ENCODE measurements around the gene ITGB7. TPM values are rescaled to one million over a fixed set of nuclear protein-coding genes. Genes with fewer than 3 reads are reported as not detected.

ITGB7 gene
- total and polyA plus RNA-seq, 9 of the 15 experiments (the other 6 are each of a cell fraction or from before 2014, with no cell fraction given): 0.06 to 2.0 (median 0.67) TPM

DNA sequence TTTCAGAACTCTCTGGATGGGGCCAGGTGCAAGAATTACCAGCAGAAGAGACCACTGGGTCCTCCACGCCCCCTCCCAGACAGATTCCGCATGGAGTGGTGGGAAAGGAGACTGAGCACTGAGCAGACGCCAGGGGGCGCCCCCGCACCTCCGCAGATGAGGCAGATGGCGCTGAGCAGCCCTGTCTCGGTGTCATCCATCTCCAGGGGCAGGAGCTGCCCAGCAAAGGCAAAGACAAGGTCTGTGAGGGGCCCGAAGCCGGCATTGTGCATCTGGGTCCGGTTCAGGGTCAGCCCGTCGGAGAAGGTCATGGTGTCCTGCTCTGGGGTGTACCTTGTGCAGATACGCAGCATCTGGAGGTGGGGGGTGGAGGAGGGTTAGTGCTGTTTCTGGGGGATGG, 6.3 kb upstream of the ITGB7 start (continued):
- 0 out of 4 replicates have a peak, but pooled peaks of 1 of the 2 experiments have one; percentile 15 for TF ChIP-seq SIX5 (IDR thresholded peaks at IDR 0.05; ENCODE audit: borderline replicate concordance in 1 of 2, insufficient read depth in 1 of 2, low read depth in 1 of 2, low read length in 2 of 2)
- no peak for TF ChIP-seq L3MBTL2 (IDR thresholded peaks at IDR 0.05)
- no peak for TF ChIP-seq PCBP2 (IDR thresholded peaks at IDR 0.05; ENCODE audit: low read depth, low read length, poor library complexity, severe bottlenecking)
- TF ChIP-seq HDAC2 (IDR thresholded peaks at IDR 0.05): no peak
- peak; percentile 37 for TF ChIP-seq HNRNPLL (IDR thresholded peaks at IDR 0.05; ENCODE audit: low read depth, low read length, poor library complexity, severe bottlenecking)
- TF ChIP-seq MAZ (CRISPR knock-in tag; conservative IDR thresholded peaks at IDR 0.05 in 1 of 2, IDR thresholded peaks at IDR 0.05 in 1 of 2): peak; percentile 60 to 67; a peak in 3 of 4 replicates
- TF ChIP-seq ZNF140 (CRISPR knock-in tag; IDR thresholded peaks at IDR 0.05): no peak
- no peak for TF ChIP-seq THRA (IDR thresholded peaks at IDR 0.05)
- TF ChIP-seq ZNF609 (CRISPR knock-in tag; IDR thresholded peaks at IDR 0.05; ENCODE audit: borderline replicate concordance): no peak
- no peak for TF ChIP-seq MAFG (tag; conservative IDR thresholded peaks at IDR 0.05)
- TF ChIP-seq HNRNPH1 (optimal IDR thresholded peaks at IDR 0.05; ENCODE audit: low read depth, low read length): no peak
- no peak for TF ChIP-seq SPI1 (IDR thresholded peaks at IDR 0.05; ENCODE audit: borderline replicate concordance, low read depth, low read length)
- 0 out of 2 replicates have a peak, but pooled peaks have one; percentile 15 for TF ChIP-seq ETV1 (tag; conservative IDR thresholded peaks at IDR 0.05; ENCODE audit: low read depth)
- no peak for TF ChIP-seq CBX8 (IDR thresholded peaks at IDR 0.05; ENCODE audit: borderline replicate concordance, extremely low read depth, low read depth, low read length, poor library complexity, severe bottlenecking)
- TF ChIP-seq, protein P1, sequence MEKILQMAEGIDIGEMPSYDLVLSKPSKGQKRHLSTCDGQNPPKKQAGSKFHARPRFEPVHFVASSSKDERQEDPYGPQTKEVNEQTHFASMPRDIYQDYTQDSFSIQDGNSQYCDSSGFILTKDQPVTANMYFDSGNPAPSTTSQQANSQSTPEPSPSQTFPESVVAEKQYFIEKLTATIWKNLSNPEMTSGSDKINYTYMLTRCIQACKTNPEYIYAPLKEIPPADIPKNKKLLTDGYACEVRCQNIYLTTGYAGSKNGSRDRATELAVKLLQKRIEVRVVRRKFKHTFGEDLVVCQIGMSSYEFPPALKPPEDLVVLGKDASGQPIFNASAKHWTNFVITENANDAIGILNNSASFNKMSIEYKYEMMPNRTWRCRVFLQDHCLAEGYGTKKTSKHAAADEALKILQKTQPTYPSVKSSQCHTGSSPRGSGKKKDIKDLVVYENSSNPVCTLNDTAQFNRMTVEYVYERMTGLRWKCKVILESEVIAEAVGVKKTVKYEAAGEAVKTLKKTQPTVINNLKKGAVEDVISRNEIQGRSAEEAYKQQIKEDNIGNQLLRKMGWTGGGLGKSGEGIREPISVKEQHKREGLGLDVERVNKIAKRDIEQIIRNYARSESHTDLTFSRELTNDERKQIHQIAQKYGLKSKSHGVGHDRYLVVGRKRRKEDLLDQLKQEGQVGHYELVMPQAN (IDR thresholded peaks at IDR 0.05; ENCODE audit: borderline replicate concordance): no peak
- TF ChIP-seq ETS2 (tag; IDR thresholded peaks at IDR 0.05; ENCODE audit: borderline replicate concordance, poor library complexity, severe bottlenecking): no peak
- no peak for TF ChIP-seq POLR2A (conservative IDR thresholded peaks at IDR 0.05)
- TF ChIP-seq ARNT (IDR thresholded peaks at IDR 0.05): no peak; a peak in 1 of 4 replicates
- no peak for TF ChIP-seq MEF2A (IDR thresholded peaks at IDR 0.05; ENCODE audit: control insufficient read depth, low read depth, low read length)
- TF ChIP-seq IRF2 (CRISPR knock-in tag; IDR thresholded peaks at IDR 0.05): no peak
